Loucy (cell line): ENCODE results near the gene UBE2O.

Source experiments
- H2AFZ ChIP-seq: fragments of 200-600 bp; sonication (generic); 2 replicates; pipeline ENCODE4 v1.6.0; 2016; ENCODE audit warnings: antibody characterized with exemption, mild to moderate bottlenecking, low read length, moderate library complexity
- H3F3A ChIP-seq: fragments of 200-600 bp; 2 replicates; pipeline ENCODE4 v1.6.0; 2016; ENCODE audit warnings: antibody characterized with exemption, low read depth, mild to moderate bottlenecking
- H3K27me3 ChIP-seq: fragments of 200-600 bp; sonication (generic); 2 replicates; pipeline ENCODE4 v1.6.1; 2014; ENCODE audit warnings: low read length, mild to moderate bottlenecking; ENCODE audit not compliant: insufficient read depth, poor library complexity, severe bottlenecking
- H3K36me3 ChIP-seq: fragments of 200-600 bp; sonication (generic); 2 replicates; pipeline ENCODE4 v1.6.1; 2016; ENCODE audit warnings: low read length; ENCODE audit not compliant: insufficient read depth
- H3K4me1 ChIP-seq: fragments of 200-600 bp; sonication (generic); 2 replicates; pipeline ENCODE4 v1.5.1; 2014; ENCODE audit warnings: low read length, mild to moderate bottlenecking; ENCODE audit not compliant: insufficient read depth, poor library complexity, severe bottlenecking
- H3K4me2 ChIP-seq: fragments of 200-600 bp; sonication (generic); 2 replicates; pipeline ENCODE4 v1.6.0; 2014; ENCODE audit warnings: antibody characterized with exemption, low read length, low read depth, mild to moderate bottlenecking; ENCODE audit not compliant: poor library complexity, severe bottlenecking
- H3K4me3 ChIP-seq: fragments of 200-600 bp; sonication (generic); 2 replicates; pipeline ENCODE4 v1.5.1; 2014; ENCODE audit warnings: low read length, mild to moderate bottlenecking, mixed read lengths; ENCODE audit not compliant: poor library complexity, severe bottlenecking
- H3K79me2 ChIP-seq: fragments of 200-600 bp; sonication (generic); 2 replicates; pipeline ENCODE4 v1.6.1; 2014; ENCODE audit warnings: low read length; ENCODE audit not compliant: insufficient read depth
- H3K9ac ChIP-seq: fragments of 200-600 bp; sonication (generic); 2 replicates; pipeline ENCODE4 v1.6.0; 2014; ENCODE audit warnings: mild to moderate bottlenecking, low read depth, low read length, moderate library complexity; ENCODE audit not compliant: poor library complexity, severe bottlenecking
- H3K9me2 ChIP-seq: fragments of 200-600 bp; sonication (generic); replicated peaks from 2 replicates; pipeline ENCODE4 v1.6.1; 2016; ENCODE audit warnings: low read depth, low read length, mixed read lengths
- H3K9me3 ChIP-seq: fragments of 200-600 bp; sonication (generic); 2 replicates; pipeline ENCODE4 v1.6.1; 2014; ENCODE audit warnings: mild to moderate bottlenecking, antibody characterized with exemption, low read length, low read depth; ENCODE audit not compliant: insufficient read depth
- H4K20me1 ChIP-seq: fragments of 200-600 bp; sonication (generic); 2 replicates; pipeline ENCODE4 v1.6.0; 2014; ENCODE audit warnings: antibody characterized with exemption, low read length, mild to moderate bottlenecking; ENCODE audit not compliant: insufficient read depth, poor library complexity, severe bottlenecking
- CTCF ChIP-seq: fragments of 200-600 bp; sonication (generic); conservative IDR thresholded peaks from 2 replicates; pipeline ENCODE4 v1.5.1; 2014; ENCODE audit warnings: mild to moderate bottlenecking, antibody characterized with exemption, low read length
- EZH2phosphoT487 ChIP-seq: fragments of 200-600 bp; IDR thresholded peaks from 2 replicates; pipeline ENCODE4 v1.6.1; 2018; ENCODE audit warnings: antibody characterized with exemption, mild to moderate bottlenecking, moderate library complexity, borderline replicate concordance

UBE2O gene

DNA sequence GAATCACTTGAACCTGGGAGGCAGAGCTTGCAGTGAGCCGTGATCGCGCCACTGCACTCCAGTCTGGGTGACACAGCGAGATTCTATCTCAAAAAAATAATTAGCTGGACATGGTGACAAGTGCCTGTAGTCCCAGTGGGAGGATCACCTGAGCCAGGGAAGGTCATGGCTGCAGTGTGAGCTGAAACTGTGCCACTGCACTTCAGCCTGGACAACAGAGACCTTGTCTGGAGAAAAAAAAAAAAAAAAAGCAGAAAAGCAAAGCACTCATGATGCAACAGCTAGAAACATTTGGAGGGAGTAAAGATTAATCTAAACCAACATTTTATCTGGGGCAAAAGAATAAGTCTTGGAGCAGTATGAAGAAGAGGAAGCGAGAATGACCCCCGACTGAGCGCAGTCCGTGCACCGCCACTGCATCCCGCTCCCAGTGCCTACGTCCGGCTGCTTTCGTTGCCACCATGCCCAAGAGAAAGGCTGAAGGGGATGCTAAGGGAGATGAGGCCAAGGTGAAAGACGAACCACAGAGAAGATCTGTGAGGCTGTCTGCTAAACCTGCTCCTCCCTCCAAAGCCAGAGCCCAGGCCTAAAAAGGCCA, 107.5 kb downstream of the UBE2O start:
- H3K9ac ChIP-seq, result no peak overlapping the region
- H3K27me3 ChIP-seq, result no peaks in the 10 kb centered on the region
- peaks cover 3% of the 10 kb centered on the region for H4K20me1 ChIP-seq
- H3K36me3 ChIP-seq, result peaks cover 38% of the 10 kb centered on the region; the same call in 1 of the 2 replicates
- H3K9me3 ChIP-seq, result no peaks in the 10 kb centered on the region
- H2AFZ ChIP-seq, result no peak overlapping the region
- TF ChIP-seq CTCF (no peak), EZH2phosphoT487 (no peak)
- no peak overlapping the region for H3K4me3 ChIP-seq
- H3K4me2 ChIP-seq, result no peak overlapping the region
- H3K79me2 ChIP-seq, result peaks cover 28% of the 10 kb centered on the region
- H3K4me1 ChIP-seq, result no peaks in the 10 kb centered on the region
- H3K9me2 ChIP-seq, result no peaks in the 10 kb centered on the region
- H3F3A ChIP-seq, result no peaks in the 10 kb centered on the region

DNA sequence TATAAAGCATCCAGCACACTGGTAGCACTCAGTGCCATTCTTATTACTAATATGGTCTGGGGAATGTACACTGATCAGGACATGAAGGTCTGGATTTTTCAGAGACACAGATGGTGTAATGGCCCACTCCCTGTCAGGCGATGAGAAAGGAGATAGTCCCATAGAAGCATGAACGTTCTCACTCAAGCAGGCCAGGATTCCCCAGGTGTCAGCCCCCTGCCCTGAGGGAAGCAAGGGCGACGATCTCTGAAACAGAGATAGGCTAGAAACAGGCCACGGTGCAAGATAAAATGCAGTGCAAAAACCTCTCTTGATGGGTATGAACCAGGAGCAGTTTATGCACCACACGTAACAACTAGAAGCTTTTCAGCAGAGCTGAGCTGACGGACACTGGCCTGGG, 109.8 kb downstream of the UBE2O start:
- H3K27me3 ChIP-seq, result no peaks in the 10 kb centered on the region
- H3F3A ChIP-seq, result no peaks in the 10 kb centered on the region
- H3K79me2 ChIP-seq, result peaks cover 24% of the 10 kb centered on the region; the same call in 1 of the 2 replicates
- H3K4me2 ChIP-seq, result no peak overlapping the region
- no peak overlapping the region for H3K4me3 ChIP-seq
- H3K9me3 ChIP-seq, result no peaks in the 10 kb centered on the region
- H4K20me1 ChIP-seq, result peaks cover 3% of the 10 kb centered on the region
- no peak overlapping the region for H2AFZ ChIP-seq
- peaks cover 2% of the 10 kb centered on the region for H3K4me1 ChIP-seq
- peaks cover 38% of the 10 kb centered on the region; the same call in 1 of the 2 replicates for H3K36me3 ChIP-seq
- TF ChIP-seq CTCF (no peak), EZH2phosphoT487 (no peak)
- H3K9ac ChIP-seq, result no peak overlapping the region
- no peaks in the 10 kb centered on the region for H3K9me2 ChIP-seq

GRCh38 chr17:76341301-76341700, 111.7 kb downstream of the UBE2O start:
- Histone ChIP-seq H3K4me2 (no peak overlapping the region), H3K27me3 (no peaks in the 10 kb centered on the region), H3K79me2 (peaks cover 32% of the 10 kb centered on the region; the same call in 1 of the 2 replicates), H2AFZ (no peak overlapping the region), H3K9me3 (no peaks in the 10 kb centered on the region), H3K36me3 (peaks cover 24% of the 10 kb centered on the region; the same call in 1 of the 2 replicates), H3K9ac (no peak overlapping the region), H4K20me1 (peaks cover 3% of the 10 kb centered on the region), H3K4me3 (no peak overlapping the region), H3K9me2 (no peaks in the 10 kb centered on the region), H3F3A (no peaks in the 10 kb centered on the region), H3K4me1 (peaks cover 18% of the 10 kb centered on the region)
- TF ChIP-seq CTCF (no peak), EZH2phosphoT487 (no peak)
